Right lobe of liver (tissue), 4 donors: ENCODE measurements around the gene AKAIN1.

Source experiments
- POLR2A ChIP-seq: fragments of 450-650 bp; IDR thresholded peaks from one replicate; pipeline ENCODE4 v1.6.1; 2017; ENCODE audit warnings: antibody characterized with exemption, mild to moderate bottlenecking
- TF ChIP-seq, protein P1 (sequence below), 4 donors: fragments of 200-600 bp in 3 of 4; fragments of 450-650 bp in 1 of 4; IDR thresholded peaks; one replicate each; pipeline versions ENCODE4 v1.5.1 to v1.8.0; 2016 to 2022; ENCODE audit warnings: antibody characterized with exemption in 4 of 4, mild to moderate bottlenecking in 2 of 4
- donor health status: DM: no; HTN: no; CAD: no.
- donor health status: DM: no; HTN: no; CAD: no.
- donor health status: DM: no; HTN: yes; CAD: no.

DNA sequence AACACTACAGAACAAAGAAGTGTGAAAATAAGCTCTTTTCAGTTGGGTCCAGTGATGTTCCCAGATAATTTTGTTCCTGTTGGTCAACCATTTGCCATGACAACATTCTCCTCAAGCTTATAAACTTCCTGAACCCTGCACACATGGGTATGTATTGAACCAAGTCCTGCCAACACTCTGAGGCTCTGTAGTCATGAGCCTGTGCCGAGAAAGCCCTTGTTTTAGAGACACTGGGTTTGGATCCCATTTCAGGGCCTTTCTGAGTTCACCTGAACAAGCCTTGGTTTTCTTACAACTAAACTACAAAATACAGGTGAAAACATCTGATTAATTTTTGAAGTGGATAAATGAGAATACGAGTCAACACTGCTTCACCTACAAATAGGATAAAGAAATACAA is 38.5 kb downstream of the AKAIN1 start:
- TF ChIP-seq, protein P1, sequence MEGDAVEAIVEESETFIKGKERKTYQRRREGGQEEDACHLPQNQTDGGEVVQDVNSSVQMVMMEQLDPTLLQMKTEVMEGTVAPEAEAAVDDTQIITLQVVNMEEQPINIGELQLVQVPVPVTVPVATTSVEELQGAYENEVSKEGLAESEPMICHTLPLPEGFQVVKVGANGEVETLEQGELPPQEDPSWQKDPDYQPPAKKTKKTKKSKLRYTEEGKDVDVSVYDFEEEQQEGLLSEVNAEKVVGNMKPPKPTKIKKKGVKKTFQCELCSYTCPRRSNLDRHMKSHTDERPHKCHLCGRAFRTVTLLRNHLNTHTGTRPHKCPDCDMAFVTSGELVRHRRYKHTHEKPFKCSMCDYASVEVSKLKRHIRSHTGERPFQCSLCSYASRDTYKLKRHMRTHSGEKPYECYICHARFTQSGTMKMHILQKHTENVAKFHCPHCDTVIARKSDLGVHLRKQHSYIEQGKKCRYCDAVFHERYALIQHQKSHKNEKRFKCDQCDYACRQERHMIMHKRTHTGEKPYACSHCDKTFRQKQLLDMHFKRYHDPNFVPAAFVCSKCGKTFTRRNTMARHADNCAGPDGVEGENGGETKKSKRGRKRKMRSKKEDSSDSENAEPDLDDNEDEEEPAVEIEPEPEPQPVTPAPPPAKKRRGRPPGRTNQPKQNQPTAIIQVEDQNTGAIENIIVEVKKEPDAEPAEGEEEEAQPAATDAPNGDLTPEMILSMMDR (IDR thresholded peaks at IDR 0.05): no peak
- TF ChIP-seq POLR2A: no peak
